ENCODE data around the gene MRPL9. TPM values are rescaled to one million over a fixed set of nuclear protein-coding genes. Genes with fewer than 3 reads are reported as not detected.

The MRPL9 gene
- total RNA-seq, 1 experiment from 2014 or later, result 80.9 TPM

GRCh38 chr1:151806170-151806569 is 42.9 kb upstream of the MRPL9 start:
- H3K79me2 ChIP-seq (ENCODE audit: low read depth), result no peaks in the 10 kb centered on the region
- H3K4me1 ChIP-seq (replicated peaks; ENCODE audit: insufficient read depth), result no peaks in the 10 kb centered on the region
- H3K4me3 ChIP-seq, result no peak overlapping the region
- H3K27ac ChIP-seq, result no peak overlapping the region
- no peak overlapping the region for H2AFZ ChIP-seq
- no peaks in the 10 kb centered on the region for H3K36me3 ChIP-seq (ENCODE audit: low read depth)
- no peak for TF ChIP-seq EZH2 (IDR thresholded peaks at IDR 0.05; ENCODE audit: low read depth)
- TF ChIP-seq, protein P1, sequence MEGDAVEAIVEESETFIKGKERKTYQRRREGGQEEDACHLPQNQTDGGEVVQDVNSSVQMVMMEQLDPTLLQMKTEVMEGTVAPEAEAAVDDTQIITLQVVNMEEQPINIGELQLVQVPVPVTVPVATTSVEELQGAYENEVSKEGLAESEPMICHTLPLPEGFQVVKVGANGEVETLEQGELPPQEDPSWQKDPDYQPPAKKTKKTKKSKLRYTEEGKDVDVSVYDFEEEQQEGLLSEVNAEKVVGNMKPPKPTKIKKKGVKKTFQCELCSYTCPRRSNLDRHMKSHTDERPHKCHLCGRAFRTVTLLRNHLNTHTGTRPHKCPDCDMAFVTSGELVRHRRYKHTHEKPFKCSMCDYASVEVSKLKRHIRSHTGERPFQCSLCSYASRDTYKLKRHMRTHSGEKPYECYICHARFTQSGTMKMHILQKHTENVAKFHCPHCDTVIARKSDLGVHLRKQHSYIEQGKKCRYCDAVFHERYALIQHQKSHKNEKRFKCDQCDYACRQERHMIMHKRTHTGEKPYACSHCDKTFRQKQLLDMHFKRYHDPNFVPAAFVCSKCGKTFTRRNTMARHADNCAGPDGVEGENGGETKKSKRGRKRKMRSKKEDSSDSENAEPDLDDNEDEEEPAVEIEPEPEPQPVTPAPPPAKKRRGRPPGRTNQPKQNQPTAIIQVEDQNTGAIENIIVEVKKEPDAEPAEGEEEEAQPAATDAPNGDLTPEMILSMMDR (conservative IDR thresholded peaks at IDR 0.05), result no peak
- H3K4me2 ChIP-seq, result no peak overlapping the region
- ChIA-PET POLR2A (ENCODE audit: unreplicated experiment) (no interaction called here), CTCF (no interaction called here)
- H3K27me3 ChIP-seq (ENCODE audit: insufficient read depth, low read depth), result peaks cover 3% of the 10 kb centered on the region; the same call in 1 of the 2 replicates
- no TSS peak for BruUV-seq (replicated peaks)
- intact Hi-C loops (cut with micrococcal nuclease; ENCODE audit: unreplicated experiment), result no loop called here
- no peaks in the 10 kb centered on the region for H3K9me3 ChIP-seq (ENCODE audit: insufficient read depth, low read depth)
- H3F3A ChIP-seq (ENCODE audit: insufficient read depth, low read depth), result no peaks in the 10 kb centered on the region
- no peaks in the 10 kb centered on the region for H3K9me2 ChIP-seq (ENCODE audit: insufficient read depth)
- H4K20me1 ChIP-seq (ENCODE audit: insufficient read depth), result no peaks in the 10 kb centered on the region
- no peak for DNase-seq

- H3K79me2 ChIP-seq (ENCODE audit: low read depth), result no peaks in the 10 kb centered on the region
- no peak for DNase-seq
- no peak within 1 kb of the TSS for H3K4me3 ChIP-seq
- BruUV-seq (replicated peaks), result no TSS peak
- peaks cover 3% of the 10 kb centered on the region; the same call in 1 of the 2 replicates for H3K27me3 ChIP-seq (ENCODE audit: insufficient read depth, low read depth)
- H3K4me1 ChIP-seq (replicated peaks; ENCODE audit: insufficient read depth), result no peaks in the 10 kb centered on the region
- intact Hi-C loops (cut with micrococcal nuclease; ENCODE audit: unreplicated experiment), result no loop called here
- TF ChIP-seq, protein P1 (conservative IDR thresholded peaks at IDR 0.05), result no peak
- TF ChIP-seq EZH2 (IDR thresholded peaks at IDR 0.05; ENCODE audit: low read depth), result no peak
- no peaks in the 10 kb centered on the region for H3K9me2 ChIP-seq (ENCODE audit: insufficient read depth)
- no peak within 1 kb of the TSS for H3K27ac ChIP-seq
- no peaks in the 10 kb centered on the region for H3F3A ChIP-seq (ENCODE audit: insufficient read depth, low read depth)
- H3K36me3 ChIP-seq (ENCODE audit: low read depth), result no peaks in the 10 kb centered on the region
- POLR2A ChIA-PET (ENCODE audit: unreplicated experiment), result no interaction called here
- CTCF ChIA-PET, result no interaction called here
- no peak within 1 kb of the TSS for H2AFZ ChIP-seq
- no peaks in the 10 kb centered on the region for H4K20me1 ChIP-seq (ENCODE audit: insufficient read depth)
- H3K9me3 ChIP-seq (ENCODE audit: insufficient read depth, low read depth), result no peaks in the 10 kb centered on the region
- no peak within 1 kb of the TSS for H3K4me2 ChIP-seq
Observed at GRCh38 chr1:151805066-151805820, 41.9 kb upstream of the MRPL9 start, which contains the start of gene LINGO4. LINGO4 (minus strand) TSS chr1:151805419; CDS start chr1:151802704, 2,715 bp downstream.

GRCh38 chr1:151803915-151804314 is 40.6 kb upstream of the MRPL9 start:
- Histone ChIP-seq H3K4me2 (no peak overlapping the region), H3K9me3 (ENCODE audit: insufficient read depth, low read depth) (no peaks in the 10 kb centered on the region), H3K79me2 (ENCODE audit: low read depth) (no peaks in the 10 kb centered on the region), H3K4me1 (replicated peaks; ENCODE audit: insufficient read depth) (no peaks in the 10 kb centered on the region), H3F3A (ENCODE audit: insufficient read depth, low read depth) (no peaks in the 10 kb centered on the region), H3K9me2 (ENCODE audit: insufficient read depth) (no peaks in the 10 kb centered on the region), H3K27me3 (ENCODE audit: insufficient read depth, low read depth) (peaks cover 3% of the 10 kb centered on the region; the same call in 1 of the 2 replicates), H3K36me3 (ENCODE audit: low read depth) (no peaks in the 10 kb centered on the region), H4K20me1 (ENCODE audit: insufficient read depth) (no peaks in the 10 kb centered on the region), H3K4me3 (no peak overlapping the region), H3K27ac (no peak overlapping the region), H2AFZ (no peak overlapping the region)
- POLR2A ChIA-PET (ENCODE audit: unreplicated experiment), result no interaction called here
- intact Hi-C loops (cut with micrococcal nuclease; ENCODE audit: unreplicated experiment), result no loop called here
- DNase-seq, result no peak
- CTCF ChIA-PET, result interaction anchor here (0.5 kb wide), 1 partner anchor 501 kb away, joined by 8 read pairs; no protein-coding TSS in a partner anchor
- no peak for TF ChIP-seq EZH2 (IDR thresholded peaks at IDR 0.05; ENCODE audit: low read depth)
- TF ChIP-seq, protein P1 (conservative IDR thresholded peaks at IDR 0.05), result no peak
- no TSS peak for BruUV-seq (replicated peaks)

All from PC-9 (cell line).